Stomach (tissue), 4 donors: Measurements from ENCODE around the gene NLGN1.

Source experiments
- CTCF ChIP-seq, 7 experiments: fragments of 450-650 bp in 4 of 7; fragments of 200-600 bp in 3 of 7; sonication (generic) in 3 of 7; IDR thresholded peaks; one replicate each; pipeline ENCODE4 v1.5.1; 2016 to 2019; ENCODE audit warnings: antibody characterized with exemption in 7 of 7, control low read depth in 2 of 7, mild to moderate bottlenecking in 1 of 7
- POLR2A ChIP-seq, 4 donors: fragments of 450-650 bp; IDR thresholded peaks; one replicate each; pipeline ENCODE4 v1.6.1; 2016; ENCODE audit warnings: antibody characterized with exemption in 4 of 4, control low read depth in 2 of 4, mild to moderate bottlenecking in 1 of 4, moderate library complexity in 1 of 4

GRCh38 chr3:174035328-174035886 is 637.9 kb downstream of the NLGN1 start:
- no peak for TF ChIP-seq CTCF (IDR thresholded peaks at IDR 0.05)
- no peak for TF ChIP-seq POLR2A (IDR thresholded peaks at IDR 0.05)
